ENCODE data around the gene MLPH.

DNA sequence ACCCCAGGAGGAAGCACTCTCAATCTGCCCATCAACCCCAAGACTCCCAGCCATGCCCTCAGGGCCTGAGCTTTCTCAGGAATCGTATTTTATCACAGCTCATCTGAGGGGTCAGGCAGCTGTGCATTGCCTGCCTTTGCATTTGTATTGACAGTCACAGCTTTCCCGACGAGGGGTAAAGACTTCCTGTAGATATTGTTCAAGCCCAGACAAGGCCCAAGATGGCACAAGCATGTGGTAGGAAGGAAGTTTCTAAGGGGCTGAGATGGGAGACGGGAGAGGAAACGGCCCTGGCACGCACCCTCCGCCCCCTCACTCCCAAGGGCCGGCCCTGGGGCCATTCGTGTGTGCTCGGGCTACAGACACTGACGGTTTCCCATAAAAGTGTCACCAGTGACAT is 45.1 kb downstream of the MLPH start:
- TF ChIP-seq, protein P1, sequence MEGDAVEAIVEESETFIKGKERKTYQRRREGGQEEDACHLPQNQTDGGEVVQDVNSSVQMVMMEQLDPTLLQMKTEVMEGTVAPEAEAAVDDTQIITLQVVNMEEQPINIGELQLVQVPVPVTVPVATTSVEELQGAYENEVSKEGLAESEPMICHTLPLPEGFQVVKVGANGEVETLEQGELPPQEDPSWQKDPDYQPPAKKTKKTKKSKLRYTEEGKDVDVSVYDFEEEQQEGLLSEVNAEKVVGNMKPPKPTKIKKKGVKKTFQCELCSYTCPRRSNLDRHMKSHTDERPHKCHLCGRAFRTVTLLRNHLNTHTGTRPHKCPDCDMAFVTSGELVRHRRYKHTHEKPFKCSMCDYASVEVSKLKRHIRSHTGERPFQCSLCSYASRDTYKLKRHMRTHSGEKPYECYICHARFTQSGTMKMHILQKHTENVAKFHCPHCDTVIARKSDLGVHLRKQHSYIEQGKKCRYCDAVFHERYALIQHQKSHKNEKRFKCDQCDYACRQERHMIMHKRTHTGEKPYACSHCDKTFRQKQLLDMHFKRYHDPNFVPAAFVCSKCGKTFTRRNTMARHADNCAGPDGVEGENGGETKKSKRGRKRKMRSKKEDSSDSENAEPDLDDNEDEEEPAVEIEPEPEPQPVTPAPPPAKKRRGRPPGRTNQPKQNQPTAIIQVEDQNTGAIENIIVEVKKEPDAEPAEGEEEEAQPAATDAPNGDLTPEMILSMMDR (conservative IDR thresholded peaks at IDR 0.05 in 1 of 2, IDR thresholded peaks at IDR 0.05 in 1 of 2; ENCODE audit: extremely low read depth in 1 of 2, insufficient read depth in 1 of 2, low read depth in 1 of 2, low read length in 2 of 2): no peak
- TF ChIP-seq EZH2 (IDR thresholded peaks at IDR 0.05; ENCODE audit: borderline replicate concordance, low read length): no peak

Data from mammary epithelial cell (primary cell).